Measurements from ENCODE around the gene MT1H.
"Not testable (repeated sequence)": the region's sequence is repeated elsewhere in the genome, so short reads cannot be mapped to it uniquely, and the experiment has no call there.

MT1H gene

GRCh38 chr16:56665286-56666261 is 4.0 kb upstream of the MT1H start:
- DNase-seq = not testable (repeated sequence)

GRCh38 chr16:56667581-56668571 is 1.7 kb upstream of the MT1H start, which contains the start of gene MT1G:
TSS of gene MT1G (minus strand) at chr16:56668065. CDS start at chr16:56667993, 72 bp downstream.
- DNase-seq = peak; percentile 33

GRCh38 chr16:56669840-56670619 is 416 bp downstream of the MT1H start:
- DNase-seq = no peak

GRCh38 chr16:56670620-56670934 is 963 bp downstream of the MT1H start:
- no peak for DNase-seq

GRCh38 chr16:56671691-56672090 is 2.1 kb downstream of the MT1H start:
- DNase-seq = not testable (repeated sequence)

GRCh38 chr16:56672171-56672570 is 2.6 kb downstream of the MT1H start:
- DNase-seq = not testable (repeated sequence)

- DNase-seq = no peak
Measured at GRCh38 chr16:56672761-56673536, 3.3 kb downstream of the MT1H start.

- no peak for DNase-seq
Measured at GRCh38 chr16:56673921-56674320, 4.3 kb downstream of the MT1H start.

- not testable (repeated sequence) for DNase-seq
Measured at GRCh38 chr16:56674570-56674969, 5.0 kb downstream of the MT1H start.

GRCh38 chr16:56675685-56676210 is 6.1 kb downstream of the MT1H start:
- DNase-seq = no peak

GRCh38 chr16:56677474-56677873 is 7.9 kb downstream of the MT1H start:
- DNase-seq = no peak

- DNase-seq = no peak
Measured at GRCh38 chr16:56679078-56679730, 9.6 kb downstream of the MT1H start.

GRCh38 chr16:56679818-56680217 is 10.2 kb downstream of the MT1H start:
- no peak for DNase-seq

- peak; percentile 89 for DNase-seq
Measured at GRCh38 chr16:56681939-56682702, 12.5 kb downstream of the MT1H start, which contains the start of gene MT1X. TSS of gene MT1X (plus strand) at chr16:56682470. CDS start at chr16:56682541, 71 bp downstream.

- no peak for DNase-seq
Measured at GRCh38 chr16:56682703-56683397, 13.2 kb downstream of the MT1H start.

GRCh38 chr16:56683424-56684172 is 14.0 kb downstream of the MT1H start:
- DNase-seq = no peak

- no peak for DNase-seq
Measured at GRCh38 chr16:56684256-56684925, 14.8 kb downstream of the MT1H start.
